Measurements from ENCODE around the gene S1PR2. TPM values are rescaled to one million over a fixed set of nuclear protein-coding genes. Genes with fewer than 3 reads are reported as not detected.

Gene S1PR2
- total and polyA plus RNA-seq, 9 of the 15 experiments (the other 6 are each of a cell fraction or from before 2014, with no cell fraction given), result 1.5 to 3.9 (median 2.0) TPM

DNA sequence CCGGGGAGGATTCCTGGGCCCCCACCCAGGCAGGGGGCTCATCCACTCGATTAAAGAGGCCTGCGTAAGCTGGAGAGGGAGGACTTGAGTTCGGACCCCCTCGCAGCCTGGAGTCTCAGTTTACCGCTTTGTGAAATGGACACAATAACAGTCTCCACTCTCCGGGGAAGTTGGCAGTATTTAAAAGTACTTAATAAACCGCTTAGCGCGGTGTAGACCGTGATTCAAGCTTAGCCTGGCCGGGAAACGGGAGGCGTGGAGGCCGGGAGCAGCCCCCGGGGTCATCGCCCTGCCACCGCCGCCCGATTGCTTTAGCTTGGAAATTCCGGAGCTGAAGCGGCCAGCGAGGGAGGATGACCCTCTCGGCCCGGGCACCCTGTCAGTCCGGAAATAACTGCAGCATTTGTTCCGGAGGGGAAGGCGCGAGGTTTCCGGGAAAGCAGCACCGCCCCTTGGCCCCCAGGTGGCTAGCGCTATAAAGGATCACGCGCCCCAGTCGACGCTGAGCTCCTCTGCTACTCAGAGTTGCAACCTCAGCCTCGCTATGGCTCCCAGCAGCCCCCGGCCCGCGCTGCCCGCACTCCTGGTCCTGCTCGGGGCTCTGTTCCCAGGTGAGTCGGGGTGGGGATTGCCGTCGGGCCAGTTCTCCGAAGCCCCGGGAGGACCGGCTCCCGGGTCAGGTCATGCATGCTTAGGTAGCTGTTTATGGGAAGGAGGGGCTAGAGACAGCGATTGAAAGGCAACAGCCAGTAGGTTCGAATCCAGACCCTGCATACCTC lies 39.7 kb upstream of the S1PR2 start, which contains the start of gene ICAM1 (continued):
- no peak for TF ChIP-seq ILK (tag; IDR thresholded peaks at IDR 0.05; ENCODE audit: borderline replicate concordance, low read depth)
- no peak for TF ChIP-seq NR0B1 (IDR thresholded peaks at IDR 0.05; ENCODE audit: partially characterized antibody)
- TF ChIP-seq NFE2 (IDR thresholded peaks at IDR 0.05; ENCODE audit: low read depth), result no peak
- no peak for TF ChIP-seq SREBF1 (IDR thresholded peaks at IDR 0.05; ENCODE audit: borderline replicate concordance, low read depth, low read length)
- TF ChIP-seq HCFC1 (IDR thresholded peaks at IDR 0.05; ENCODE audit: low read depth, low read length), result no peak; the same call in 1 of the 2 replicates
- no peak for TF ChIP-seq ZNF197 (CRISPR knock-in tag; IDR thresholded peaks at IDR 0.05; ENCODE audit: low read depth)
- no peak; the same call in 1 of the 2 replicates for TF ChIP-seq ZEB2 (IDR thresholded peaks at IDR 0.05)
- TF ChIP-seq, protein P1, sequence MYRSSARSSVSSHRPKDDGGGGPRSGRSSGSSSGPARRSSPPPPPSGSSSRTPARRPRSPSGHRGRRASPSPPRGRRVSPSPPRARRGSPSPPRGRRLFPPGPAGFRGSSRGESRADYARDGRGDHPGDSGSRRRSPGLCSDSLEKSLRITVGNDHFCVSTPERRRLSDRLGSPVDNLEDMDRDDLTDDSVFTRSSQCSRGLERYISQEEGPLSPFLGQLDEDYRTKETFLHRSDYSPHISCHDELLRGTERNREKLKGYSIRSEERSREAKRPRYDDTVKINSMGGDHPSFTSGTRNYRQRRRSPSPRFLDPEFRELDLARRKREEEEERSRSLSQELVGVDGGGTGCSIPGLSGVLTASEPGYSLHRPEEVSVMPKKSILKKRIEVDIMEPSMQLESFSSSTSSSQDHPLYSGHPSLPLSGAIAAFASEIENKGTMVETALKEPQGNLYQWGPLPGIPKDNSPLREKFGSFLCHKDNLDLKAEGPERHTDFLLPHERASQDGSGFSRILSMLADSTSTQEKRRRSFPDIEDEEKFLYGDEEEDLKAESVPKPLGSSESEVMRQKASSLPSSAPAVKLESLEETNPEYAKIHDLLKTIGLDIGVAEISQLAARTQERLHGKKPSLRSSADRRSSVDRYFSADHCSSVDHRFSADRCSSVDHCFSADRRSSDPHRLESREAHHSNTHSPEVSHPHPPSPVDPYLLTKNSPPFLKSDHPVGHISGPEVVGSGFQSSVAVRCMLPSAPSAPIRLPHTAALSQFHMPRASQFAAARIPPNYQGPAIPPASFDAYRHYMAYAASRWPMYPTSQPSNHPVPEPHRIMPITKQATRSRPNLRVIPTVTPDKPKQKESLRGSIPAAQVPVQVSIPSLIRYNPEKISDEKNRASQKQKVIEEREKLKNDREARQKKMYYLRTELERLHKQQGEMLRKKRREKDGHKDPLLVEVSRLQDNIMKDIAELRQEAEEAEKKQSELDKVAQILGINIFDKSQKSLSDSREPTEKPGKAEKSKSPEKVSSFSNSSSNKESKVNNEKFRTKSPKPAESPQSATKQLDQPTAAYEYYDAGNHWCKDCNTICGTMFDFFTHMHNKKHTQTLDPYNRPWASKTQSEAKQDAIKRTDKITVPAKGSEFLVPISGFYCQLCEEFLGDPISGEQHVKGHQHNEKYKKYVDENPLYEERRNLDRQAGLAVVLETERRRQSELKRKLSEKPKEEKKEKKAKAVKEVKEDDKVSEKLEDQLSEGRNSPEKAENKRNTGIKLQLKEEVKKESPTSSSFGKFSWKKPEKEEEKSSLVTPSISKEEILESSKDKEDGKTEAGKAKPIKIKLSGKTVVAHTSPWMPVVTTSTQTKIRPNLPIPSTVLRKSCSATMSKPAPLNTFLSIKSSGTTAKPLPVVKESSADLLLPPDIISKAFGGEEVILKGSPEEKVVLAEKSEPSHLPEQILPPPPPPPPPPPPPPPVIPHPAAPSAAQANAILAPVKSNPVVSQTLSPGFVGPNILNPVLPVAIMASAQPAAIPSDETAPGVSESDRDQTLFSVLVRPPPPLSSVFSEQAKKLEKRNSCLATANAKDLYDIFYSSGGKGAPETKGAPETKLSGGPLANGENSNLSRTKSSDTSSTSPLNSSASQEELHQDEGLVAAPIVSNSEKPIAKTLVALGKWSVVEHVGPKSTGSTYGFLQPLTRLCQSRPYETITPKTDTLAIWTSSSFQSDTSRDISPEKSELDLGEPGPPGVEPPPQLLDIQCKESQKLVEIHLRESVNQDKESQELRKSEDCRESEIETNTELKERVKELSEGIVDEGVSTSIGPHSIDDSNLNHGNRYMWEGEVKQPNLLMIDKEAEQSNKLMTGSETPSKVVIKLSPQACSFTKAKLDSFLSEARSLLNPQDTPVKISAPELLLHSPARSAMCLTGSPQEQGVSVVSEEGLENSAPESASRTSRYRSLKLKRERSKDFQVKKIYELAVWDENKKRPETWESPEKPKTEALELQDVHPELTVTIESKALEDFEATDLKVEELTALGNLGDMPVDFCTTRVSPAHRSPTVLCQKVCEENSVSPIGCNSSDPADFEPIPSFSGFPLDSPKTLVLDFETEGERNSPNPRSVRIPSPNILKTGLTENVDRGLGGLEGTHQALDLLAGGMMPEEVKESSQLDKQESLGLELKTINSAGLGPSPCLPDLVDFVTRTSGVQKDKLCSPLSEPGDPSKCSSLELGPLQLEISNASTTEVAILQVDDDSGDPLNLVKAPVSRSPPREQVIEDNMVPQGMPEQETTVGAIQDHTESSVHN (IDR thresholded peaks at IDR 0.05; ENCODE audit: borderline replicate concordance in 1 of 2, low read depth in 1 of 2), result no peak
- TF ChIP-seq ELK3 (CRISPR knock-in tag; IDR thresholded peaks at IDR 0.05), result no peak
- TF ChIP-seq U2AF2 (optimal IDR thresholded peaks at IDR 0.05; ENCODE audit: low read depth, low read length), result no peak
- TF ChIP-seq ZNF449 (CRISPR knock-in tag; IDR thresholded peaks at IDR 0.05), result no peak
- no peak for TF ChIP-seq SNRNP70 (optimal IDR thresholded peaks at IDR 0.05; ENCODE audit: low read depth, low read length)
- TF ChIP-seq ZNF12 (CRISPR knock-in tag; IDR thresholded peaks at IDR 0.05), result no peak; the same call in 1 of the 2 replicates
- TF ChIP-seq HDAC3 (IDR thresholded peaks at IDR 0.05; ENCODE audit: borderline replicate concordance, partially characterized antibody), result no peak
- TF ChIP-seq NFATC3 (IDR thresholded peaks at IDR 0.05), result no peak

Data from K562 (cell line).